Iris pigment epithelial cell (primary cell): ENCODE results near the gene BST2.

Experiments used
- DNase-seq: peaks from one replicate; pipeline ENCODE4 v3.0.0-alpha.2; 2011; ENCODE audit warnings: low read depth

Gene BST2

DNA sequence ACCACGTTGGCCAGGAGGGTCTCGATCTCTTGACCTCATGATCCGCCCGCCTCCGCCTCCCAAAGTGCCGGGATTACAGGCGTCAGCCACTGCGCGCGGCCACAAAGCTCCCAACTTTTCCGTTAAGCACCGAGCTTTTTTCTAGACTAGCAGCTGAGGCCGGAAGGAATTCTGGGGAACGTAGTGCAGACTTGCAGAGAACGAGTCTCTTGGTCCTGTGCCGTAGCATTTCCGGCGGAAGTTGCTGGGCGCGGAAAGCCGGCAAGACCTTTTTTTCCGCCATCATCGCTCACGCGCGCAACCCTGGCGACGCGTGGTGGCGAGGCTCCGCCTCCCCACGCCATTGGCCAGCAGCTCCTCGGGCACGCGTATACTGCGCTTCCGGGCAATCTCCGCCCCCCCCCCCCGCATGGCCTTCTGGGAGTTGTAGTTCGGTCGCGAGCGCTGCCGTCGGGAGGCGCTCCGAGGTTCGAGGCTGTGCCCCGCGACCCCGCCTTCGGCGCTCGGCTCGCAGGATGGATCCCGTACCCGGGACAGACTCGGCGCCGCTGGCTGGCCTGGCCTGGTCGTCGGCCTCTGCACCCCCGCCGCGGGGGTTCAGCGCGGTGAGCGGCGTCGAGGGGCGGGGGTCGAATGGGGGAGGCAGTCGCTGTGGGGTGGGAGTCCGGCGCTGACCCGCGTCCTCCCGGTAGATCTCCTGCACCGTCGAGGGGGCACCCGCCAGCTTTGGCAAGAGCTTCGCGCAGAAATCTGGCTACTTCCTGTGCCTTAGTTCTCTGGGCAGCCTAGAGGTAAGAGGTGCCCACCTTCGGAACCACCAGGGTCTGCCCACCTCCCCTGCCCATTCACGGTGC, 14.4 kb upstream of the BST2 start, which contains the start of gene MVB12A:
MVB12A (plus strand) TSS at position 427 of the 854 bp plus-strand sequence; CDS start at position 516, 89 bp downstream.
- peak; percentile 99 for DNase-seq

DNA sequence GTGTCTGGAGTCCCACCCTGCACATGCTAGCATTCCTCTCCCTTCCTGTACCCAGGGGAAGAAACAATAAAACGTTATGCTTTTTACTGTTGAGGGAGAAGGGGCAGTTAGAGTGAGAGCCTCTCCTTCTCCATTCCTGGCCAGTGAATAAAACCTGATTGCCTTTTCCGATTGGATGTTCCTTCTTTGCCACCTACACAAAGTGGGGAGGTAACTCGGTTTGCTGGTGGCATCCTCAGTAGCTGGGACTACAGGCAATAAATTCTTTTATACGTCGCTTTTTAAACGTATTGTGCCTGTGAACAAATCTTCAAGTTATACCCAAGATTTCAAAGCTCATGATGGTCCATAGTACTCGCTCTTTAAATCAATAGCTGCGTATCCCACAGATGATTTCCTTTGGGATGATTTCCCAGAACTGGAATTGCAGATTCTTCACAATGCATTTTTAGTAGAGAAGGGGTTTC, 13.8 kb upstream of the BST2 start:
- DNase-seq: no peak

DNA sequence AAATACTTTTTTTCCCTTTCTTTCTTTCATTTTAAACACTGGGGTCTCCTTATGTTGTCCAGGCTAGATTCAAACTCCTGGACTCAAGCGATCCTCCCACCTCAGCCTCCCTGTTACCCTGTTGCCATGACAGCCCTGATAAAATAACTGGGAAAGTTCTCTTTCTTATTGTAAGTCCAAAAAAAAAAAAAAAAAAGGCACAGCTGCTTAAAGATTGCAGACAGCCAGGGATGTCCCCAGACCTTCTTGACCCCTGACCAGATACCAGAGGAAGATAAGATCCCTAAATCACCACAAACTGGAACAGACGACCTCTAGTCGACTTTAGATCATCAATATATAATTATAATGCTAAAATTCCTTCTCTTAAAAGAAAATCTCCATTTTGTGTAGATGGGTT, 13.3 kb upstream of the BST2 start:
- no peak for DNase-seq

DNA sequence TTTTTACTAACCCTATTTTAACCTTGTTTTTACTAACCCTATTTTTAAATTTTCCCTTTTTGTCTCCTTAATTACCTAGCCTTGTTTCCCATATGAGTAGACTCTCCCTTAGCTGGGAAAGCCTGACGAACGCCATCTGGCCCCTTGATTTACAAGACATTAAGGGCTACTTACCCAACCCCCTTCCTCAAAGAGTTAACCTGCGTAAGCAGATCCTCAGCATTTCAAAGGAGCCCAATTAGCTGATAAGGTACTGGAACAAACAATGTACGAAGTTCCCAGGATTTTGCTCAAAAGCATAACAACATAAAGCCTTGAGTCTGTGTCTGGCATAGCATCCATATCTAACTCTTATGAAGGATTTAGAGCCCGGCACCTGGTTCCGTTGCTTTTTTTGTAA, 9.7 kb upstream of the BST2 start:
- no peak for DNase-seq

DNA sequence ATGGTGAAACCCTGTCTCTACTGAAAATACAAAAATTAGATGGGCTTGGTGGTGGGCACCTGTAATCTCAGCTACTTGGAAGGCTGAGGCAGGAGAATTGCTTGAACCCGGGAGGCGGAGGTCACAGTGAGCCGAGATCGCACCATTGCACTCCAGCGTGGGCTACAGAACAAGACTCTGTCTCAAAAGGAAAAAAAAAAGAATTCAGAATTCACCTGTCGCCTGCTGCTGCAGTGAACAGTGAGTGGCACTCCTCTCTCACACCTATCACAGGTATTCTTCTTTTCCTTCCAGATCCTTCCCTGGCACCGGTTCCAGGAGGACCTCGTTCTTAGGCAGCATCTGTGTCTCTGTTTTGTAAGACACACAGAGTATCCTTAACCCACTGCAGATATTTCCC, 8.7 kb upstream of the BST2 start:
- no peak for DNase-seq

DNA sequence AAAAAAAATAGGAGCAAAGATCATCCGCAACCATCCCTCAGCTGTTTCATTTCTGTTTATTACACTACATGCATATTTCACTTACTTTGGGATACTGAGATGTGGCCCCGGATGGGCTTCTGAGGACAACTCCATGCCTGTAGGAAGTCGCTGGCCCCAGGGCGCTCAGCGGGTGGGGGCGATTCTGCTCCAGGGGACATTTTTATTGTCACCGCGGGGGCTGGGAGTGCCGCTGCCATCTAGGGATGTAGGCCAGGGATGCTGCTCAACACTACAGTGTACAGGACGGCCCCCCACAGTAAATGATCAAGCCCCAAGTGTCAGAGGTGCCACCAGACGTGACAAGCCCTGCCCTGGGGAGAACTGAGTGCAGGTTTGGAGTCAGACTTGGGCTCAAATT, 6.4 kb upstream of the BST2 start:
- DNase-seq: no peak

DNA sequence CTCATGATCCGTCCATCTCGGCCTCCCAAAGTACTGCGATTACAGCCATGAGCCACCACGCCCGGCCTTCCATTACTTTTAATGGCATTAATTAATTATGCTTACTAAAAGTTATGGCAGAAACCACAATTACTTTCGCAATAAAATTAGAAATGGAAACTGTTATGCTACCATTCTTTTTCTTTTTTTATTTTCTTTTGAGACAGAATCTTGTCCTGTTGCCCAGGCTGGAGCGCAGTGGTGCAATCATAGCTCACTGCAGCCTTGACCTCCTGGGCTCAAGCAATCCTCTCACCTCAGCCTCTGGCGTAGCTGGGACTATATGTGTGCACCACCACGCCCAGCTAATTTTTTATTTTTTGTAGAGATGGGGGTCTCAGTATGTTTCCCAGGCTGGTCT, 4.6 kb upstream of the BST2 start:
- no peak for DNase-seq

DNA sequence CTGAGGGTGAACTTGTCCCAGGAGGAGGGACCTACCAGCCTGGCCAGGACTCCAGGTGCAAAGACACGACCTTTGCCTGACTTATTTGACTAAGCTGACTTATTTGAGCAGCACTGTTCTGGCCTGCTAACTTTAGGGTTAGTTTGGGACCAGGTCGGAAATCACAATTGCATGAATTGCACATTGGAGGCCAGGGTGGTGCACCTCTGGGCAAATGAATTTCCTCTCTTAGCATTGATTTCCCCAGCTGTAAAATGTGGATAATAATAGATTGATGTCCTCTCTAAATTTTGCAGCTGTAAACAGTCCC, 1.4 kb upstream of the BST2 start:
- DNase-seq: no peak

DNA sequence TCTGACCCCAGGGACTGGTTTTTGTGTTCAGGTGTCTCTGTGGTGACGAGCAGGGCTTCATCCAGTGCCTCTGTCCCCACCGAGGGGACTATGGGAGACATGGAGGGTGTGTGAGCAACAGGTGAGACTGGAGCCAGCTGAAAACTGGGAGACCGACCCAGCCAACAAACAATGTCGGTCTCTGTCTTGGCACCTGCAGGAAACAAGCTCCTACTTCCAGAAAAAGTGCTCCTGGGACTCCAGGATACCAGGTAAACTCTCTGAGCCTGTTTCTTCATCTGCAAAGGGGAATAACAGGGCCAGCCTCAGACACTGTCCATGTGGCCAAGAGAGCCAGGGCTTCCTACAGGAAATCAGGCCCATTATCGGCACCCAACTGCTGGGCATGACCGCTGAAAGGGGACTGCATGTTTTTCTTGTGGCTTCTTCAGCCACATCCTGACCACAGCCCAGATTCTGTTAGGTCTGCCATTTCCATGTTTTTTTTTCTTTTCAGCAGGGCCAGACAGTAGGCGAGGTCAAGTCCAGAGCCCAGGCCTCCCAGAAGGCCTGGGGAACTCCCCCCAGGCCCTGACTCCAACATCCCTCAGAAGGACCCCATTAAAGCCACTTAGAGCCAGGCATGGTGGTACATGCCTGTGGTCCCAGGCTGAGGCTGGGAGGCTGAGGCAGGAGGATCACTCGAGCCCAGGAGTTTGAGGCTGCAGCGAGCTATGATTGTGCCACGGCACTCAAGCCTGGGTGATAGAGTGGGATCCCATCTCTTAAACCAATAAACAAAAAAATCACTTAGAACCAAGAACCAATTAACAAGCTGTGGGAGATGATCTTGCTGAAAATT, 836 bp upstream of the BST2 start:
- peak; percentile 35 for DNase-seq

DNA sequence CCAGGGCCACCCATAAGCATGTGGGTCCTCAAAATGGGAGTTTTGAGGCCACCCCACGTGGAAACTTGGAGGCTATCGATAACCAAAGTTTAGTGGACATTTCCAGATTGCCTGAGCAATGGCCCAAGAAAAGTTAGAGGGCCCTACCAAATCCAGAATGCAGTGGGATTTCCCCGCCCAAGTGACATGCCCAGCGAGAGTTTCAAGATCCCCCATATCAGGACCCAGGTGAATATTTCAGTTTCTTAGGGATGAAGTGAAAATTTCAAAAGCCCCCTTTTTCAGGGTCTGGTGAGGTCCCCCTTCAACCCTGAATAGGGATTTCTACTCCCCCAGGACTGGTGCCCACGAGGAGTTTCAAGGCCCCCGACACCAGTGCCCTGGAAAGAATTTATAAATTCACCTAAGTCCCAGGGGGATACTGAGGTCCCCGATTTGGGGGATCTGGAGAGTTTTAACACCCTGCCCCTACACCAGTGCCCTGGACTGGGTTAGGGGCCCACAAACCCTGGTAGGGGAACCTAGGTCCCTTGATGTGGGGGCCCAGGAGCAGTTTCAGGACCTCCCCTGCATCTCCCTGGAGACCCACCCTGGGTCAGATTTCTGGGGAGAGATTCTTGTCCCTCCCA, 695 bp downstream of the BST2 start:
- DNase-seq: no peak

DNA sequence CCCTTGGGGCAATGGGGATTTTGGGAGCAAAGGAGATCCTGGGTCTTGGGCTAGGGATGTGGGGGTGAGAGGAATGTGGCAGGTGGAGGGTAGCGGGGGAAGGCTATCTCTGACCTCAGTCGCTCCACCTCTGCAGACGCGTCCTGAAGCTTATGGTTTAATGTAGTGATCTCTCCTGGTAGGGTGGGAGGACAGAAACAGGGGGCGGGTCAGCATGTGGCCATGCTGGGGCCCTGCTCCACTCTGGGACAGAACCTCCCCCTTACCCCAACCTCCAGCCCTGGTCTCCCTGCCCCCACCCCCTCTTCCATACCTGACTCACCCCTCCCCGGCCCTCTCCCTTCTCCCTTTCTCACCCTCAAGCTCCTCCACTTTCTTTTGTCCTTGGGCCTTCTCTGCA, 1.4 kb downstream of the BST2 start:
- DNase-seq: no peak

DNA sequence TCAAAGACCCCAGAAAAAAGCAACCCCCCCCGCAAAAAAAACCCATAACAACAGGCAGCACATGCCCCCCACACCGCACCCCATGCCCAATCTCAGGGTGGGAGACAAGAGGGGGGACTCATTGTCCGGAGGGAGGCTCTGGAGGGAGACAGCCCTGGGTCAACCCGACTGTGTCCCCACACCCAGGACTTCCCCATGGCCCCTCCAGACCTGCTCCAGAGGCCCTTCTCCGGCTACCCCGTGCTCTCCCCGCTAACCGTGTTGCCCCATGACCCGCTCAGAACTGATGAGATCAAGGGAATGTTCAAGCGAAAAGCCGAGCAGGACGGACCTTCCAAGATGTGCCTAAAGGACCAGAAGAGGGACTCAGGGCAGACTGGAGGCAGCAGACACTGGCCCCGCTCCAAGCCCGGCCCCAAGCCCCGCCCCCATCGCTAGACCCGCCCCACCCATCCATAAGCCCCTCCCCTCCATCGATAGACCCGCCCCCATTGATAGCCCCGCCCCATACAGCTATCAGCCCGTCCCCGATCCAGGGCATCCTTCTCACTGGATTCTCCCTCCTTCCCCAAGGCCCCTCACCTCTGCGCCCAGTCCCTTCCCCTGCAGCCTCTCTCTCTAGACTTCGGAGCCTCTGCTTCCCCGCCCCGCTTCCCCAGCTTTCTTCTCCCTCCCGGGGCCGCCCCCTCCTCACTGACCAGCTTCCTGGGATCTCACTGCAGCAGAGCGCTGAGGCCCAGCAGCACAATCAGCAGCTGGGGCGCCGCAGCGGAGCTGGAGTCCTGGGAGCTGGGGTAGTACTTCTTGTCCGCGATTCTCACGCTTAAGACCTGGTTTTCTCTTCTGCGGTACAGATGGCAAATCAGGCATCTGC, 2.2 kb downstream of the BST2 start:
- DNase-seq: no peak

DNA sequence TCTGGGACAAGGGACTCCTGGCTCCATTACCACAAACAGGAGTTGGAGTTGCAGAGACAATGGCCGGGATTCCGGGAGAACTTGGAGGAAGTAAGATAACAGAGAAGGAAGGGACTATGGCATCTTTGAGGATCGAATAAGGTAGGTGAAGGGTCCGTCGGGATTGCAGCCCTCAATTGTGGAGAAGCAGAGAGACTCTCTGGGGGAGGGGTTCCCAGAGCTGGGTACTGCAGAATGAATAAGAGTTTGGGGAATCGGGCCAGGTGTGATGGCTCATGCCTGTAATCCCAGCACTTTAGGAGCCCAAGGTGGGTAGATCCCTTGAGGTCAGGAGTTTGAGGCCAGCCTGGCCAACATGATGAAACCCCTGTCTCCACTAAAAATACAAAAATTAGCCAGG, 3.8 kb downstream of the BST2 start:
- no peak for DNase-seq

DNA sequence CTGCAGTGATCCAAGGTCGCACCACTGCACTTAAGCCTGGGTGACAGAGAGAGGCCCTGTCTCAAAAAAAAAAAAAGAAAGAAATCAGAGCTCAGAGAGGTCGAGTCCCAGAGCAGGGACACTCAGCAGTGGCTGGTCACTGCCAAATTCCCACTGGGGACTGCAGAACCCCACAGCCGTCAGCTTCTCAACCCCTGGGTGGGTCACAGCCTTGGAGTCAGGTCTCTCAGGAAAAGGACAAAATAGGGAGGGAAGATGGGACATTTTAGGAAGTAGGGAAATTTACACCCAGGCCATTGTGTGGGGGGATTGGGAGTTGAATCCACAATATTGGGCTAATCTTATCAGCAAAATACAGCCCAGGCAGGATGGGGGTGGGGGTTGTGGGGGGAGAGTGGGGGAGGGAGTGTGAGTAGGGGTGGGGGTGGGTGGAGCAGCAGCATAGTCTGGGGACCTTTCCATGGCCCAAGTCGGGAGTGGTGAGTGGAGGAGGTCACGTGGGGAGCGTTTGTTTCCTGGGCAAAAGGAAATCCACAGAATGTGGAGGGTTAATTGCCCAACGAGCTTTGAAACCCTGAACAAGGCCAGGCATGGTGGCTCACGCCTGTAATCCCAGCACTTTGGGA, 6.4 kb downstream of the BST2 start:
- no peak for DNase-seq

DNA sequence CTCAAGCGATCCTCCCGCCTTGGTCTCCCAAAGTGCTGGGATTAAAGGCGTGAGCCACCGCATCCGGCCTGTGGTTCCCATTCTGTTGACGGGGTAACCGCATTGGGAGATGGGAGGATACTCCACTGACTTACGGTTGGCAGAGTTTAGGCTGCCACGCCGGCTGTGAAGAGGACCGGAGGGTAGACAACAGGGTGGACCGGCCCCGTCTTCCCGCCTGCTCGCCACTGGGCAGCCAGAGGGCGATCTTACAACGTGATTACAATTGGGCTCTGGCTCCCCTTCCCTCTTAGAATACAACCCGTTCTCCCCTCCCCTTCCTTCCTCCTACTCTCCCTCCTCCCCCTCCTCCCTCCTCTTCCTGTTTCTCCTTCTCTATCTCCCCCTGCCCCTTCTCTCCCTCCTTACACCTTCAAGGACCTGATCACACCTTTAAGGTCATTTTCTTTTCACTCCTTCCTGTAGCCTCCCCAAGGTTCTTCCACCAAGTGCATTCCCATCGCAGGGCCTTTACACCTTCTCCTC, 10.5 kb downstream of the BST2 start:
- peak; percentile 38 for DNase-seq

DNA sequence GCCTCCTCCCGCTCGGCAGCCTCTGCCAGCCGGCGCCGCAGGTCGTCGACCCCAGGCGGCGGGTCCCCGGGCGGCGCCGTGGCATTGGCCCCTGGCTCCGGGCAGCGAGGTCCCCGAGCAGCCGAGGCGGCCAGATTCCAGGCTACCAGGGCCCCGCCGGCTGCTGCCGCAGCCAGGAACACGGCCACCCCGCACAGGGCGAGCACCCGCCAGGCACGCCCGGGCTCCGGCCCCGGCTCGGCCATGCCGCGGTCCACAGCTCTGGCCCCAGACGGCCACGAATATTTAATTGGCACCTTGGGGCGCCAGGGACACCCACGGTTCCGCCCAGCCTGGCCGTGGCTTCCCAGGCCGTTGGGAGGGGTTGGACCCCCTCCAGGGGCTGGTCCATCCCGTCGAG, 11.5 kb downstream of the BST2 start, which contains the start of gene CCDC194:
CCDC194 (minus strand) TSS at position 283 of the 400 bp plus-strand sequence; CDS start at position 245, 38 bp downstream.
- DNase-seq: no peak

DNA sequence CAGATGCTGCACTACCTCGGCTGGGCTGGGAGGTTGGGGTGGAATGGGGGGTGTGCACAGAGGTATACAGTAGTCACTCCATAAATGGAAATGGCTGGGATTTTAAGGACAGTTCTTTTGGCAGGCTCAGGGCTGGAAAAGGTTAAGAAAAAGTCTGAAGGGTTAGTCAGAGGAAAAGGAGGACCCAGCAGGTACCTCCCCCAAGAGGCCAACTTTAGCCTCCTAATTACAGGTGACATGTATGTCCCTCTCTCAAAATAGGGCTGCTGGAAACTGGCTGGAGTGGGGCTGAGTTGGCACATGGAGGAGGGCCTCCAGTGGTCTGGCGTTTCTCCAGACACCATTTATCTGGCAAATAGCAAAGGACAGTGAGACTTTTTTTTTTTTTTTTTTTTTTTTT, 12.4 kb downstream of the BST2 start:
- DNase-seq: no peak

DNA sequence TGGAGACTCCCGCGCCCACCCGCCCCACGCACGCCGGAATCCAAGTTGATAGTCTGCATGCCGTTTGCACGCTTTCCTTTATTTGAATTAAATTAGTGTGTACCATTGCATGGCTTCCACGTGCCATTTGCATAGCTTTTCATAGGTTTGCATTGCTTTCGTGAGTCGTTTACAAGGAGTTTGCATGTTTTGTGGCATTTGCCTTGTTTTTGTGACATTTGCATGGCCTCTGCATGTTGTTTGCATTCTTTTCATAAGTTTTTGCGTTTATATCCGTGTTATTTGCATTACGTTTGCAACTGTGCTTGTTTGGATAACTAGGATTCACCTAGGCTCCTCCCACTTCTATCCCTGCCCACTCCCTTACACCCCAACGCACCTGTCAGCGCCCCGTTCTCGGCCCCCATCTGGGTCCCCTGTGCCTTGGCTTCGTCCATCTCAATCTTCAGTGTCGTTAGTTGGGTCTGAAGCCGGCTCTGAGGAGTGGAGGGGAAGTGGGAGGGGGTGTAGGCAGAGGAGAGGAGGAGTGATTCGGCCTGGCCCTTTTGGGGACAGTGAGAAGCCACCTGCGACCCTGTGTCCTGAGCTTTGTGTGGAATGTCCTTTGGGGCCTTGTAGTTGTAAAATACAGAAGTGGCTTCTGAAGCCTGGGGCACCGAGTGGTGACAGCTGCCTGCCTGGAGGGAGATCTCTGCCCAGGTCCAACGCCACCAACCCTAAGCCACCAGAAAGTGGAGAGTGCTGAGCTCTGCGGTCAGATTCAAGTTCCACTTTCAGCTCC, 13.9 kb downstream of the BST2 start:
- DNase-seq: no peak

DNA sequence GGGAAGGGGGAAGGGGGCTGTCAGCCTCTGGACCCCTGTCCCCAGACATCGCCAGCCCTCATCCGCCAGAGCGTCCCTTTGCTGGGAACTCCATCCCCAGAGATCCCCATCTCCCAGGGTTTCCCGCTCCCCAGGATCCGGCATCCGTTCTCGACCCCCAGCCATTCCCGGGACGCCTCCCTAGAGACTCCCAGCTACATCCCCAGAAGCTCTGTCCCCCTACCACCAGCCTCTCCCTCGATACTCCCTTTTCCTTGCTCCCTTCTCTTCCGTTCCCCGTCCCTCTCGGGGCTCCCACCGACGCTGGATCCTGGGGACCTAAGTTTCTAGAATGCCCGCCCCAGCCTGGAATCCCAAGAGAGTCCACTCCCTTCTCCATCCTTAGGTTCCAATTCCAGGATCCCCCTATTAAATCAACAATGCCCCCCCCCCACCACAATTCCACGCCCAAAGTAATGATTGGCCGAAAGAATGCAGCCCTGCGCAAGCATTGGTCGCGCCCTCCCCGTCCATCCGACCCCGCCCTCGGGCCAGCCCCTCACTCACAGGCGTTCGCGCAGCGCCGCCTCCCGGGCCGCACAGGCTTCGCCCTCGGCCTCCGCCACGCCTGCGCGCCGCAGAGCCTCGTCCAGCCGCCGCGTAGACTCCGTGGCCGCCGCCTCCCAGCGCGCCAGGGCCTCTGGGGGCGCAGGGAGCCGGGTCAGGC, 14.6 kb downstream of the BST2 start:
- DNase-seq: peak; percentile 91
